Jurkat, Clone E6-1 (cell line): Measurements from ENCODE around the gene PCDH1. TPM values are rescaled to one million over a fixed set of nuclear protein-coding genes. Genes with fewer than 3 reads are reported as not detected.
"Not testable (repeated sequence)": the region's sequence is repeated elsewhere in the genome, so short reads cannot be mapped to it uniquely, and the experiment has no call there.

Experiments
- DNase-seq: peaks from one replicate; pipeline ENCODE4 v3.0.0-alpha.2; 2011; ENCODE audit warnings: low read depth, low spot score
- H3K4me3 ChIP-seq: 2 replicates; pipeline ENCODE4 v1.5.1; 2011; ENCODE audit warnings: mild to moderate bottlenecking, low read length, control low read depth, moderate library complexity
- polyA plus RNA-seq: library from polyadenylated mRNA; unstranded; fragments of >200 nt; gene quantifications from one replicate; pipeline ENCODE4 v1.2.1, GENCODE V29; 2012; ENCODE audit warnings: missing spikeins; ENCODE audit not compliant: insufficient read length, insufficient read depth

Gene PCDH1
- polyA plus RNA-seq = 0.80 TPM

- H3K4me3 ChIP-seq = no peak within 1 kb of the TSS
- no peak for DNase-seq
These were observed at the start of gene PCDH1 for GRCh38 chr5:141878186-141878710. PCDH1 (minus strand) TSS chr5:141878410; CDS start chr5:141878262, 148 bp downstream.

- no peak overlapping the region for H3K4me3 ChIP-seq
- DNase-seq = no peak
These were observed 48.2 kb upstream of the PCDH1 start for GRCh38 chr5:141926434-141926833.

DNA sequence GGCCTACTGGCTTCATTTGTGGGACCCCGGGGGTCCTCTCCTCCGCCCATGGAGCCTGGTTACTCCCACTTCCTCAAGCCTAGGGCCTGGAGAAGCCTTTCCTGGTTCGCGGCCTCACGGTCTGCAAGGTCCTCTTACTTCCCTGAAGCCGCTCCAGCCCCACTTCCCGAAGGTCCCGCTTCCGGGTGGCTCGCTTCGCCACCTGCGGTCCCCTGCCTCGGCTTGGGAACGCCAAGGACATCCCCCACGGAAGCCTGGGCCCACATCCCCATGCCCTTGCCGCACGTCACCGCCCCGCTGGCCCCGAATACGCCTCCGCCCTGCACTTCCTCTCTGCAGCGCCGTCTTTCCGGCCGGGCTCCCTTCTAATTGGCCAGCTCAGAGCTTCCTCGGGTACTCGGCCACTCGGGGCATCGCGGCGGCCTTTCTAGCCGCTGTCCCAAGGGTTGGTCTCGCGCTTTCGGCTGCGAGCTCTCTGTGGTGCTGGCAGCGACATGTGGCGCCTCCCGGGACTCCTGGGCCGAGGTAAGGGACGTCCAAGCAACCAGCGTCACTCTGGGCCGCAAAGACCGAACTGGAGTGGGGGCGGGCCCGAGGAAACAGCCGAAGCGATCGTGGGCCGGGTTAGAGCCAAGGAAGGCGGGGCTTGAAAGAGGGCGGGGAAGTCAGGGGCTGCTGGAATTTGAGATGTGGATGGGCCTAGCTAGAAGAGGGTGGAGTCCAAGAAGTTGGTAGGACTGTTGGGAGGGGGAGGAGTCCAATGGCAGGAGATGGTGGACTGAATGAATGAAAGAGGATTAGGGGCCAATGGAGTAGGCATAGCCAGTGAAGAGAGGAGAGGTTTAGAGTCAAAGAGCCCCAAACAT is 45.5 kb upstream of the PCDH1 start, which contains the start of gene DELE1:
Gene DELE1, plus strand, starts transcription at position 424 of the 866 bp plus-strand sequence. Its CDS starts 71 bp downstream, at position 495.
- peak; percentile 78 for DNase-seq
- H3K4me3 ChIP-seq = peak within 1 kb of the TSS; percentile 71

GRCh38 chr5:141922827-141923447 is 44.7 kb upstream of the PCDH1 start:
- not testable (repeated sequence) for DNase-seq
- peak overlapping the region; percentile 71 for H3K4me3 ChIP-seq

DNA sequence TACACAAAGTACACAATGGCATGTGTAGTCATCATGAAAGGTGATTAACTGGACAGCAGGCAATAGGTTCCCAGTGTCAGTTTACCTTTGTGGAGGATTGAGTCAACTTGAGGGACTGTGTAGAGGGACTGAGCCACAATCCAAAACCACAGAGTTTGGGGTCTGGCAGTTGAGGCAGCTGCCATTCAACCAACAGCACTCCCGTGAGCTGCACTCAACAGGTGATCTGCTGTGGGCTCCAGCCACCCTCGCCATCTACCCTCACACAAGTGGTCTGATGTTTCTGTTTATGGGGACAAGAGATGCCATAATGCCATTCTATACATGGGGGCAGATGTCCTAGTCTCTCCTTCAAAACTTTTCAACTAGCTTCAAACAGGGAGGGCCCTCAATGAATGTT is 42.6 kb upstream of the PCDH1 start:
- no peak overlapping the region for H3K4me3 ChIP-seq
- DNase-seq = no peak

DNA sequence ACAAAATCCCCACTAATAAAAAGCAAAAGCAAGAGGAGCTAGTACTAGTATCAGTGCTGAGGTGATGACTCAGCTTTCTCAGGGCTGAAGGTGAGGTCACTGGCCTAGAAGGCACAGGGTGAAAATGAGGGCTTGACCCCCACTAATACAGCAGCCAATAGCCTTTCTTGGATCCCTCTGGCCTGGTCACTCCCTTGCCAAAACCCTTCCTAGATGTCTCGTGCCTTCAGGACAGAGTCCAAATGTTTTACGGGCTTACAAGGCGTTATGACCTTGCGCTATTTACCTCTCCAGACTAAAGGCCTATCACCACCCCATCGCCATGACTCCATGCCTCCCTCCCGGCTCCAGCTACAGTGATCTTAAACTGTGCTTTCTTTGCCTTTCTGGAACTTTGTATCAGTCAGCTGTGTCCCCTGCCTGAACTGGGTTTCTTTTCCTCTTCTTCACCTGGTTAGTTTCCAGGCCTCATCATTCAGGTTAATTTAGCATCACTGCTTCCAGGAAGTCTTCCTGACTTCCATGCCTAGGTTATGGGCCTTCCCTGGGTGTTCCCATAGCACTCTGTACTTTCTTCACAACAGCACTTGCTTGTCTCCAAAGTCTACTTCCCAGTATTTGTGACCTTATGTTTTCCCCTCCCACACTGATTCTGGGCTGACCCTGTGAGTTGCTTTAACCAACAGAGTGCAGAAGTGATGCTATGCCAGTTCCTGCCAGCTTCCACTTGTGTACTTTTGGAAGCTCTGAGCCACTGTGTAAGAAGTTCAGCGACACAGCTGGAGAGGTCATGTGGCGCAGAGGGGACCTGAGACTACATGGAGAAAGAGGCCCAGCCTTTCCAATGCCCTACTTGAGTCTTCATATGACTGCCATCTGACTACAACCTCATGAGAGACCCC is 41.3 kb upstream of the PCDH1 start:
- DNase-seq = no peak
- no peak overlapping the region for H3K4me3 ChIP-seq

GRCh38 chr5:141917760-141918159 is 39.5 kb upstream of the PCDH1 start:
- H3K4me3 ChIP-seq = no peak overlapping the region
- DNase-seq = no peak

GRCh38 chr5:141916522-141916921 is 38.3 kb upstream of the PCDH1 start:
- DNase-seq = no peak
- no peak overlapping the region for H3K4me3 ChIP-seq

- no peak for DNase-seq
- no peak overlapping the region for H3K4me3 ChIP-seq
These were observed 37.7 kb upstream of the PCDH1 start for GRCh38 chr5:141915881-141916336.

- DNase-seq = no peak
- no peak overlapping the region for H3K4me3 ChIP-seq
These were observed 36.6 kb upstream of the PCDH1 start for GRCh38 chr5:141914797-141915196.

DNA sequence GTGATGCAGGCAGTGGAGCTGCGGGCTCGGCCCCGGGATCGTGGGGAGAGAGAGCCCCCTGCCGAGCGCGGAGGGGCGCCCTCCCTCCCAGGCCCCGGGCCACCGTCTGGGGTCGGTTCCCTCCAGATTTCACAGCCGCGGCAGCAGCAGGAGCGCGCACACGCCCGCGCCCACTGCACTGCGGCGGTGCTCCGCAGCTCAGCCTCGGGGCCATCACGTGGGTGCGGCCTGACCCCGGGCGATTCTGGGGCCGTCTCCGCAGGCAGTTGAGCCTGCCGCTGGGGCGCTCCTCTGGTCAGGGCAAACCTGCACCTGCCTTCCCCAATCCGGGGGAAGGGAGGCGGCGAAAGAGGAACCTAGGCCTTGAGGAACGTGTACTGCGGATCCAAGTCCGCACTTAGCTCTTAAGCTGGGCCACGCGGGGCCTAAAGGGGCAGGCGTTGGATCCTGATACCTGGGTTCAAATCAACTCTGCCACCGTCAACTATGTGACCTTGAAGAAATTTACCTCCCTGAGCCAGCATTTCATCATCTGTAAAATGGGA is 36.1 kb upstream of the PCDH1 start:
- DNase-seq = no peak
- no peak overlapping the region for H3K4me3 ChIP-seq

DNA sequence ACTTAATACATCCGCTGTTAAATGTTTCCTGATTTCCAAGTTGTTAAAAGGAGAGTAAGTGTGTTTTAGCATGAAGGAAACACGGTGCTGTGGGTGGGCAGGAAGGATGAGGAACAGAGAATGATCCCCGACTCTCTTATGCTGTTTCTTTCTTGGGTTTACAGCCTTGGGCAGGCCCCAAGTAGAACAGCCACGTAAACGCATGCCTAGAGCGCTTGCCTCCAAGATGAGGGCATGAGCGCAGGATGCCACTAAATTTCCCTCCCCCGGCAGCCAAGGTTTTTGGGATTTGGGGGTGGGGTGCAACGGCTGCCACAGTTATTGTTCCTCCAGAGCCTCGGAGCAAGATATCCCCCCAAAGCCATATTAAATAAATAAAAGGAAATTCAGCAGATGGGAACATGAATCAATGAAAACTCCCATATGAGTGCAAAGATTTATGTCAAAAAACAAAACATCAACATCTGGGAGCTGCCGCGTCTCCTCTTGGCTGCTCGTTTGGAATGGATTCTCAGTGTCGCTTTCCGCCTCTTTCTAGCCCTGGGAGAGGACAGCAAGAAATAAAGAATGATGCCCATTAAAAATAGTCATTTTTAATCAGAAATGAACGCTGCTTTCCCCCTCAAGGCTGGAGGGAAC is 35.5 kb upstream of the PCDH1 start:
- no peak for DNase-seq
- no peak overlapping the region for H3K4me3 ChIP-seq

DNA sequence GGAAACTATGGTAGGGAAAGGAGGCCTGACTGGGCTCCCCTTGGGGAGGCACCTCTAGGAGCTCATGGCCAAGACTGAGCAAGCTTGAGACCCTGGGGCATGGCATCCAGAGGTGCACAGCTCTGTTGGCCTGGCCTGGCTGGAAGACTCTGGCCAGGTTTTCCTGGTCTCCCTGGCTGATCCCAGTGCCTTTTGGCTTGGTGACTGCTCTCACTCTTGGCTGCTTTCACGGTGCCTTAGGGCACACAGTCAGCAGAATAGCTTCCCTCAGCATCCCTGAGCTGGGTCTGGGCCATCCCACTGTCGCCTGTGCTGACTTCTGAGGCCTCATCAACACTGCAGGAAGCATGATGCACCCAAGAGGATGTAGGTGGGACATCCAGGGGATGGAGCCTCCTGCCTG is 32.1 kb upstream of the PCDH1 start:
- H3K4me3 ChIP-seq = no peak overlapping the region
- no peak for DNase-seq

GRCh38 chr5:141909212-141909611 is 31.0 kb upstream of the PCDH1 start:
- DNase-seq = no peak

GRCh38 chr5:141908796-141909195 is 30.6 kb upstream of the PCDH1 start:
- no peak overlapping the region for H3K4me3 ChIP-seq
- DNase-seq = no peak

More at GRCh38 chr5:141909212-141909611, 31.0 kb upstream of the PCDH1 start:
- no peak overlapping the region for H3K4me3 ChIP-seq

DNA sequence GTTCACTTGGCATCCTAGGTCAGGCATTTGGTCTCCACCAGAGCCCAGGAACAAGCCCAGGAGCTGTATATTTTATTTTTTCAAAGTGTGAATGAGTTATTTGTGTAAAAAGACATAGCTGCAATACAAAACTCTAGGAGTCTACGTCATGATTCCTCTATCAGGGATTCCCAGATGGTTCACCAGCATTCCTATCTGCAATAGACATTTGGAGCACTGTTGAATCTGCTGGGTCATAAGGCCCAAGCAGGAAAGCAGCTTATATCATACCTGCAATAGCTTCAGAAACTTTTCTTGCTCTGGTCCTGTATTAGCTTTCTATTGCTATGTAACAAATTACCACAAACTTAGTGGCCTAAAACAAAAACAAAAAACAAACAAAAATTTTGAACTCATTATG is 28.8 kb upstream of the PCDH1 start:
- no peak overlapping the region for H3K4me3 ChIP-seq
- DNase-seq = no peak

- no peak for DNase-seq
These were observed 28.3 kb upstream of the PCDH1 start for GRCh38 chr5:141906517-141906916.

DNA sequence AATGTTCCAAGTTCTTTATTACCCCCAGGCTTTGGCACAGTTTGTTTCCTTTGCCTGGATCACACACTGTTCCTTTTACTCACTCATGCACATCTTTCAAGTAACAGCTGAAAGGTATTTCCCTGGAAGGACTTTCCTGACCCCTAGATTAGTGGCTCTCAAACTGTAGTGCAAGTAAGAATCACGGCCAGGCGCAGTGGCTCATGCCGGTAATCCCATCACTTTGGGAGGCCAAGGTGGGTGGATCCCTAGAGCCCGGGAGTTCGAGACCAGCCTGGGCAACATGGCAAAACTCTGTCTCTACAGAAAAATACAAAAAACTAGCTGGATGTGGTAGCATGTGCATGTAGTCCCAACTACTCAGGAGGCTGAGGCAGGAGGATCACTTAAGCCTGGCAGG is 26.3 kb upstream of the PCDH1 start:
- H3K4me3 ChIP-seq = no peak overlapping the region

More at GRCh38 chr5:141906517-141906916, 28.3 kb upstream of the PCDH1 start:
- H3K4me3 ChIP-seq = no peak overlapping the region

More for the DNA sequence above, 26.3 kb upstream of the PCDH1 start:
- no peak for DNase-seq
